ENCODE data around the gene AMH.

DNA sequence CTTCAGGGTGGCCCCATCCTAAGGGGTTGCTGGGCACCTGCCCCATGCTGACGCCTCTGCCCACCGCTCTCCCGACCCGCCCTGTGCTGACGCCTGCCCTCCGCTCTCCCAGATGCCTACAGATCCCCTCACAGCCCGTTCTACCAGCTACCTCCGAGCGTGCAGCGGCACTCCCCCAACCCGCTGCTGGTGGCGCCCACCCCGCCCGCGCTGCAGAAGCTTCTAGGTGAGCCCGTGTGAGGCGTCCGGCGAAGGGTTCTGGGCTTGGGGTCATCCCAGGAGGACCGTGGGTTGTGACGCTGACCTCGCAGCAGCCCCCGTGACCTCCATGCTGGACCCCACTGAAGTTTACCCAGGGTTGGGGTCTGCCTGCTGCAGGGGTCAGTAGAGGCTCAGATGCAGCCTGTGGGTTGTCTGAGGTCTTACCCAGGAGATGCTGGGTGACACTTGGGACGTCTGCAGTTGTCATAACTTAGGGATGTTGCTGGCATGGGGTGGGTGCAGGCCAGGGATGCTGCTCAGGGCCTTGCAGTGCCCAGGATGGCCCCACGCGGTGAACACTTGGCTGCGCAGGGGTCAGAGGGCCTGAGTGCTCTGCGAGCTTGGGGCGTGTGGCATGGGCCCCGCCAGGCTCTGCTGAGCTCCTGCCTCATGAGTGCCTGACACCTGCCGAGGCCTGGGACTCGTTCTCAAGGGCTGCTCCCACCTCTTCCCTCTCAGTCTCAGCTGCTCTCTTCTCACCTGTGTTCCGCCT is 38.0 kb upstream of the AMH start:
- TF ChIP-seq, protein P1, sequence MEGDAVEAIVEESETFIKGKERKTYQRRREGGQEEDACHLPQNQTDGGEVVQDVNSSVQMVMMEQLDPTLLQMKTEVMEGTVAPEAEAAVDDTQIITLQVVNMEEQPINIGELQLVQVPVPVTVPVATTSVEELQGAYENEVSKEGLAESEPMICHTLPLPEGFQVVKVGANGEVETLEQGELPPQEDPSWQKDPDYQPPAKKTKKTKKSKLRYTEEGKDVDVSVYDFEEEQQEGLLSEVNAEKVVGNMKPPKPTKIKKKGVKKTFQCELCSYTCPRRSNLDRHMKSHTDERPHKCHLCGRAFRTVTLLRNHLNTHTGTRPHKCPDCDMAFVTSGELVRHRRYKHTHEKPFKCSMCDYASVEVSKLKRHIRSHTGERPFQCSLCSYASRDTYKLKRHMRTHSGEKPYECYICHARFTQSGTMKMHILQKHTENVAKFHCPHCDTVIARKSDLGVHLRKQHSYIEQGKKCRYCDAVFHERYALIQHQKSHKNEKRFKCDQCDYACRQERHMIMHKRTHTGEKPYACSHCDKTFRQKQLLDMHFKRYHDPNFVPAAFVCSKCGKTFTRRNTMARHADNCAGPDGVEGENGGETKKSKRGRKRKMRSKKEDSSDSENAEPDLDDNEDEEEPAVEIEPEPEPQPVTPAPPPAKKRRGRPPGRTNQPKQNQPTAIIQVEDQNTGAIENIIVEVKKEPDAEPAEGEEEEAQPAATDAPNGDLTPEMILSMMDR (IDR thresholded peaks at IDR 0.05), result no peak
- no peak for TF ChIP-seq POLR2A (IDR thresholded peaks at IDR 0.05)

Data from Peyer's patch (tissue), 4 donors.